Measurements from ENCODE around the gene ABCB1.

GRCh38 chr7:87624628-87625027 is 23.9 kb upstream of the ABCB1 start:
- TF ChIP-seq CTCF (IDR thresholded peaks at IDR 0.05; ENCODE audit: low read length), result peak; percentile 30; the same call in 1 of the 2 replicates
- TF ChIP-seq EZH2 (IDR thresholded peaks at IDR 0.05; ENCODE audit: borderline replicate concordance, low read length), result no peak
